Measurements from ENCODE around the gene QRICH2.

QRICH2 gene

GRCh38 chr17:76304226-76305134 lies 3.6 kb downstream of the QRICH2 start:
- no peaks in the 10 kb centered on the region for H3K27me3 ChIP-seq (ENCODE audit: insufficient read depth, low read depth, severe bottlenecking)
- TF ChIP-seq, protein P1, sequence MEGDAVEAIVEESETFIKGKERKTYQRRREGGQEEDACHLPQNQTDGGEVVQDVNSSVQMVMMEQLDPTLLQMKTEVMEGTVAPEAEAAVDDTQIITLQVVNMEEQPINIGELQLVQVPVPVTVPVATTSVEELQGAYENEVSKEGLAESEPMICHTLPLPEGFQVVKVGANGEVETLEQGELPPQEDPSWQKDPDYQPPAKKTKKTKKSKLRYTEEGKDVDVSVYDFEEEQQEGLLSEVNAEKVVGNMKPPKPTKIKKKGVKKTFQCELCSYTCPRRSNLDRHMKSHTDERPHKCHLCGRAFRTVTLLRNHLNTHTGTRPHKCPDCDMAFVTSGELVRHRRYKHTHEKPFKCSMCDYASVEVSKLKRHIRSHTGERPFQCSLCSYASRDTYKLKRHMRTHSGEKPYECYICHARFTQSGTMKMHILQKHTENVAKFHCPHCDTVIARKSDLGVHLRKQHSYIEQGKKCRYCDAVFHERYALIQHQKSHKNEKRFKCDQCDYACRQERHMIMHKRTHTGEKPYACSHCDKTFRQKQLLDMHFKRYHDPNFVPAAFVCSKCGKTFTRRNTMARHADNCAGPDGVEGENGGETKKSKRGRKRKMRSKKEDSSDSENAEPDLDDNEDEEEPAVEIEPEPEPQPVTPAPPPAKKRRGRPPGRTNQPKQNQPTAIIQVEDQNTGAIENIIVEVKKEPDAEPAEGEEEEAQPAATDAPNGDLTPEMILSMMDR (IDR thresholded peaks at IDR 0.05; ENCODE audit: low read depth, low read length) = no peak
- H3K4me3 ChIP-seq (ENCODE audit: low read depth, low read length) = no peak overlapping the region
- no peaks in the 10 kb centered on the region for H3K9me3 ChIP-seq (ENCODE audit: severe bottlenecking)
- no peak for DNase-seq
- H3K27ac ChIP-seq = no peak overlapping the region
- peaks cover 30% of the 10 kb centered on the region for H3K36me3 ChIP-seq

DNA sequence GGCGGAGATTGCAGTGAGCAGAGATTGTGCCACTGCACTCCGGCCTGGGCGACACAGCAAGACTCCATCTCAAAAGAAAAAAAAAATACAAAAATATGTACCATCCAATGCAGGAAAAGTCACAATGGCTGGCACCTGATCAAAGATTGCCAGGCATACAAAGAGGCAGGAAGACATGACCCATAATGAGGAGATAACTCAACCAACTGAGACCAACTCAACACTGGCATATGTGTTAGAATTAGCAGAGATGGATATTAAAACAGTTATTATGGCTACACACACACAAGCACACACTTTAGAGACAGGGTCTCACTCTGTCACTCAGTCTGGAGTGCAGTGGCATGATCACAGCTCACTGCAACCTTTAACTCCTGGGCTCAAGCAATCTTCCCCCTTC lies 10.6 kb downstream of the QRICH2 start:
- no peaks in the 10 kb centered on the region for H3K27me3 ChIP-seq (ENCODE audit: insufficient read depth, low read depth, severe bottlenecking)
- DNase-seq = no peak
- H3K27ac ChIP-seq = no peak overlapping the region
- H3K36me3 ChIP-seq = peaks cover 17% of the 10 kb centered on the region
- no peaks in the 10 kb centered on the region for H3K9me3 ChIP-seq (ENCODE audit: severe bottlenecking)
- TF ChIP-seq, protein P1 (IDR thresholded peaks at IDR 0.05; ENCODE audit: low read depth, low read length) = no peak
- no peak overlapping the region for H3K4me3 ChIP-seq (ENCODE audit: low read depth, low read length)

DNA sequence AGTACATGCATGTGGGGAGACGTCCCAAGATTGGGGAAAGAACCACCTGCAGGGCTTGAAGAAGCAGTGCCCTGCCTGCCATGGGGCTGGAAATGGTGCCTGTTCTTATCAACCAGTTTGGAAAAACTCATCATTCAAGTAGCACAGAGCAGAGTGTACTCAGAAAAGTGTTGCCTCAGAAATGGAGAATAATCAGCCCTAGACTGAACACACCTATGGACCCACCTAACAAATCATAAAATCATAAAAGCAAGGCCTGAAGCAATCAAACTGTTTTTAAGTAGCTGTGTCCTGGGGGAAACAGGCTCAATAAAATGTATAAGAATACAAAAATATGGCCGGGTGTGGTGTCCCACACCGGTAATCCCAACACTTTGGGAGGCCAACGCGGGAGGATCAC lies 11.2 kb downstream of the QRICH2 start:
- no peaks in the 10 kb centered on the region for H3K9me3 ChIP-seq (ENCODE audit: severe bottlenecking)
- DNase-seq = no peak
- H3K27me3 ChIP-seq (ENCODE audit: insufficient read depth, low read depth, severe bottlenecking) = no peaks in the 10 kb centered on the region
- peaks cover 16% of the 10 kb centered on the region for H3K36me3 ChIP-seq
- no peak overlapping the region for H3K27ac ChIP-seq
- TF ChIP-seq, protein P1 (IDR thresholded peaks at IDR 0.05; ENCODE audit: low read depth, low read length) = no peak
- H3K4me3 ChIP-seq (ENCODE audit: low read depth, low read length) = no peak overlapping the region

GRCh38 chr17:76296186-76296585 lies 11.9 kb downstream of the QRICH2 start:
- Histone ChIP-seq H3K27ac (no peak overlapping the region), H3K27me3 (ENCODE audit: insufficient read depth, low read depth, severe bottlenecking) (no peaks in the 10 kb centered on the region), H3K9me3 (ENCODE audit: severe bottlenecking) (no peaks in the 10 kb centered on the region), H3K36me3 (peaks cover 22% of the 10 kb centered on the region), H3K4me3 (ENCODE audit: low read depth, low read length) (no peak overlapping the region)
- DNase-seq = no peak
- TF ChIP-seq, protein P1 (IDR thresholded peaks at IDR 0.05; ENCODE audit: low read depth, low read length) = no peak

GRCh38 chr17:76293106-76293505 lies 15.0 kb downstream of the QRICH2 start:
- no peaks in the 10 kb centered on the region for H3K27me3 ChIP-seq (ENCODE audit: insufficient read depth, low read depth, severe bottlenecking)
- H3K27ac ChIP-seq = no peak overlapping the region
- DNase-seq = no peak
- H3K36me3 ChIP-seq = peaks cover 29% of the 10 kb centered on the region
- no peaks in the 10 kb centered on the region for H3K9me3 ChIP-seq (ENCODE audit: severe bottlenecking)
- TF ChIP-seq, protein P1 (IDR thresholded peaks at IDR 0.05; ENCODE audit: low read depth, low read length) = no peak
- H3K4me3 ChIP-seq (ENCODE audit: low read depth, low read length) = no peak overlapping the region

All from WERI-Rb-1 (cell line).